HG03571 (cell line): ENCODE results near the gene PPP2R5C.
A peak's percentile ranks its signal among the peaks of the same experiment; 100 is the strongest.
"Not testable (repeated sequence)": the region's sequence is repeated elsewhere in the genome, so short reads cannot be mapped to it uniquely, and the experiment has no call there.

ENCODE experiments used
- ATAC-seq: cut with Tn5 transposase; IDR thresholded peaks from one replicate; pipeline ENCODE4 v1.9.1; 2021; ENCODE audit not compliant: unreplicated experiment

Gene PPP2R5C

GRCh38 chr14:101780390-101780789, 18.9 kb downstream of the PPP2R5C start:
- no peak for ATAC-seq

- no peak for ATAC-seq
These were observed 19.4 kb downstream of the PPP2R5C start for GRCh38 chr14:101780887-101781239.

- no peak for ATAC-seq
These were observed 19.9 kb downstream of the PPP2R5C start for GRCh38 chr14:101781240-101782061.

- no peak for ATAC-seq
These were observed 21.9 kb downstream of the PPP2R5C start for GRCh38 chr14:101783260-101784016.

GRCh38 chr14:101784631-101785030, 23.1 kb downstream of the PPP2R5C start:
- no peak for ATAC-seq

- no peak for ATAC-seq
These were observed 26.6 kb downstream of the PPP2R5C start for GRCh38 chr14:101788016-101788635.

- ATAC-seq = no peak
These were observed 27.7 kb downstream of the PPP2R5C start for GRCh38 chr14:101789222-101789621.

GRCh38 chr14:101790232-101790631, 28.7 kb downstream of the PPP2R5C start:
- no peak for ATAC-seq

GRCh38 chr14:101791919-101792572, 30.5 kb downstream of the PPP2R5C start:
- ATAC-seq = no peak

GRCh38 chr14:101796016-101796415, 34.5 kb downstream of the PPP2R5C start:
- no peak for ATAC-seq

- no peak for ATAC-seq
These were observed 35.0 kb downstream of the PPP2R5C start for GRCh38 chr14:101796479-101796878.

- ATAC-seq = no peak
These were observed 36.3 kb downstream of the PPP2R5C start for GRCh38 chr14:101797856-101798255.

GRCh38 chr14:101804373-101804772, 42.9 kb downstream of the PPP2R5C start:
- not testable (repeated sequence) for ATAC-seq

GRCh38 chr14:101806252-101806651, 44.7 kb downstream of the PPP2R5C start:
- ATAC-seq = not testable (repeated sequence)

- ATAC-seq = no peak
These were observed 46.6 kb downstream of the PPP2R5C start for GRCh38 chr14:101808020-101808641.

GRCh38 chr14:101808894-101809670, 47.6 kb downstream of the PPP2R5C start:
- ATAC-seq = no peak

- ATAC-seq = peak; percentile 74
These were observed 48.4 kb downstream of the PPP2R5C start for GRCh38 chr14:101809671-101810514.

GRCh38 chr14:101810897-101811621, 49.5 kb downstream of the PPP2R5C start:
- no peak for ATAC-seq
